NCI-H226 (cell line): ENCODE data around the gene WBP1.
A peak's percentile ranks its signal among the peaks of the same experiment; 100 is the strongest.

Source experiments
- DNase-seq: peaks from one replicate; pipeline ENCODE4 v3.0.0-alpha.2; 2015

The WBP1 gene

DNA sequence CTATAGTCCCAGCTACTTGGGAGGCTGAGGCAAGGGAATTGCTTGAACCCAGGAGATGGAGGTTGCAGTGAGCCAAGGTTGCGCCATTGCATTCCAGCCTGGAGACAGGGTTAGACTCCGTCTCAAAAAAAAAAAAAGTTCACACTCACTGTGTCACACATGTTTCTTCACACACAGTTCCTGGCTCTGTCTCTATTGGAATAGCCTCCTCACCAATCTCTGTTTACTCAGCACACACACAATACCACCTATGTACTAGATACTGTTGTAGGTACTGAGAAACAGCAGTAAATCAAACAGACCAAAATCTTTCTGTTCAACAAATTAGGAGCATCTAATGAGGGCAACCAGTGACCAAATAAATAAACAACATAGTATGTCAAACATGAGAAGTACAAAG is 27.9 kb downstream of the WBP1 start:
- DNase-seq: no peak

DNA sequence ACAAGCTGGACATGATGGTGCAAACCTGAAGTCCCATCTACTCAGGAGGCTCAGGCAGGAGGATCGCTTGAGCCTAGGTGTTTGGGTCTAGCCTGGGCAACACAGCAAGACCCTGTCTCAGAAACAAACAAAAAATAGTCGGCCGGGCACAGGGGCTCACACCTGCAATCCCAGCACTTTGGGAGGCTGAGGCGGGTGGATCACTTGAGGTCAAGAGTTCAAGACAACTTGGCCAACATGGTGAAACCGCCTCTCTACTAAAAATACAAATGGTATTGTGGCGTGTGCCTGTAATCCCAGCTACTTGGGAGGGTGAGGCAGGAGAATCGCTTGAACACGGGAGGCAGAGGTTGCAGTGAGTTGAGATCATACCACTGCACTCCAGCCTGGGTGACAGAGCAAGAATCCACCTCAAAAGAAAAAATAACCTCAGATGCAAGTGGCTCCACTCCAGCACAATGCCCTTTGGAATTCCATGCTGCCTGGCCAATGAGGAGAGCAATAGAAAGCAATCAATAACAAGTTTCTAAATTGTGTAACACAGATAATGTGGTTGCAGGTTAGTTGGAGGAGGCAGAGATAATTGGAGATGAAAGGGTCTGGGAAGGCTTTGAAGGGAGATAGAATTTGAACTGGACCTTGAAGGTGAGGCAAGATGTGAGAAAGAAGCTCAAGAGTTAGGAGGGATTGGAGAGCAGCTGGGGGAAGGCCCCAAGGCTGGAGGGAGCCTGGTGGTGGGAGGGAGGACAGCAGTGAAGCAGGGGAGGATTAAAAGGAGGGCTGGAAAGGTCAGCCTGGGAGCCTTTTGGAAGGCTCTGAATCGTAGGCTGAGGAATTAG is 30.6 kb downstream of the WBP1 start:
- no peak for DNase-seq

DNA sequence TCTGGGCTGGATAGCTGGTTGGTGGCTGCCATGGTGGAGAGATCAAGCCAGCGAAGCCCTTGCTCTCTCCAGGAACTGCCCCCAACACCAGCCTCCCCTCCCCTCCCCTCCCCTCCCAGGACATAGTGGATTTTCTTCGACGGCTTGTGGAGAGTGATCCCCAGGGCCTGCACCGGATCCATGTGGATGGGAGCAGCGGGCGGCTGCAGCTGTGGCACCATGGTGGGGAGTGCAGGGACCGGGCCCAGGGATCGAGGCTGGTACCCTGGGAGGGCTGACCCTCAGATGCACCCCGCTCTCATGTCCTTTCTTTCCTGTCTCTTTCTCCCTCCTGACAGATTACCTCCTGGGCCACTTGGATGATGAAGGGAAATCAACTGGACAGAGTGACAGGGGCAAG is 31.7 kb downstream of the WBP1 start:
- no peak for DNase-seq

DNA sequence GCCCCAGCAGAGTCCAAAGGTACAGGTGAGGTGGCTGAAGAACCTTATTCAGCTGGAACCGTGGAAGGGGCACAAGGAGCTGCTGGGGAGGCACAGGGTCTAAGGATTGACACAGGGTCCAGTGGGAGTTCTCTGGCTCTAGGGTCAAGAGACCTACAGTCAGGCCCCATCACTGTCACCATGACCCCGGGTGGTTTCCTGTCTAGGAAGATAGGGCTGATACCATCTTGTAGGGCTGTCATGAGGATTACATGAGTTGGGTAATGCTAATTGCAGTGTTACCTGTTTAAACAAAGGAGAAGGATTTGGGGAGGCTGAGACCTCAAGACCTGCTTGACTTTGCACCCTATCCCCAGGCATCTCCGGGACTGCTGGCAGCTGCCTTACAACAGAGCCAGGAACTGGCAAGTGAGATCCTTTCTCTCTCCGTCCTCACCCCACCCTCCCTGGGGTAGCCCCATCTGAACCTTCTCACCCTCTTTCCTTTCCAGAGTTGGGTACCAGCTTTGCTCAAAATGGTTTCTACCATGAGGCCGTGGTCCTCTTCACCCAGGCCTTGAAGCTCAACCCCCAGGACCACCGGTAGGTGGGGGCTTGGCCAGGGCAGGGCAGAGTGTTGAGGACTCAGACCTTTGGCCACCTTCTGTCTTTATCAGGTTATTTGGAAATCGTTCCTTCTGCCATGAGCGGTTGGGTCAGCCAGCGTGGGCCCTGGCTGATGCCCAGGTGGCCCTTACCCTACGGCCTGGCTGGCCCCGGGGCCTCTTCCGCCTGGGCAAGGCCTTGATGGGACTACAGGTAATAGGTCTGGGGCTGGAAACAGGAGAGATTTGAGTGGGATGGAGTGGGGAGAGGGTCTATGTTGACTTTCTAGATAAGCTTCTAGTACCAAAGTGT is 33.7 kb downstream of the WBP1 start:
- no peak for DNase-seq

DNA sequence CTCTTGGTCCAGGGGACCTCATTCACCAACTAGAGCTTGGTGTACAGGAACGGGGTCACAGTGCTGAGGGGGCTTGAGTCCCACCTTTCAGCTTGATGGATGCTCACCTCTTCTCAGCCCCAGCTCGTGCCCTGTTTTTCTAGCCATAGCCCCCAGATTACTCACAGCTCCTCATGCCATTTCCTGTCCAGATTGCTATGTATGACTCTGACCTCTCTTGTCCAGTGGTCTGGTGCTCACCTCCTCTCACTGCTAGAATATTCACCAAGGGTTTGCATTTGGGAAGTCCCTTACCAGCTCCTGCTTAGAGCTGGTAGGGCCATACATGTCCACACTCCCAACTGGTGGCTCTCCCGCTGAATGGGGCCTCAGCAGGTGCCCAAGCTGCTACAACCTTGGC is 35.3 kb downstream of the WBP1 start:
- peak; percentile 41 for DNase-seq

DNA sequence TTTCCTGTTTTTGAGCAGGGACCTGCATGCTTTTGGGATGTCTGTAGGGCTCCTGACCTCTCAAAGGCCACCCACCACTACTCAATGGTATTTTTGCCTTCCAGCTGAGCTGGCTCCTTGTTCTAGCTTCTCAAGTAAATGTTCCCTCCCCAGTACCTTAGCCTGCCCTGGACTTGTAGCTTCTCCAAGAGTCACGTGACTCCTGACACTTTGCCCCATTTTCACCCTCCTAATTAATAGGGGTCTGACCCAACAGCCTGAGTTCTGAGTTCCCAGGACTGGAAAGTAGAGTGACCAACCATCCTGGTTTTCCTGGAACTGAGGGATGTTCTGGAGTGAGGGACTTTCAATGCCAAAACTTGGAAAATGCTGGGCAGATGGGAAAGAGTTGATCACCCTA is 37.2 kb downstream of the WBP1 start:
- DNase-seq: no peak

DNA sequence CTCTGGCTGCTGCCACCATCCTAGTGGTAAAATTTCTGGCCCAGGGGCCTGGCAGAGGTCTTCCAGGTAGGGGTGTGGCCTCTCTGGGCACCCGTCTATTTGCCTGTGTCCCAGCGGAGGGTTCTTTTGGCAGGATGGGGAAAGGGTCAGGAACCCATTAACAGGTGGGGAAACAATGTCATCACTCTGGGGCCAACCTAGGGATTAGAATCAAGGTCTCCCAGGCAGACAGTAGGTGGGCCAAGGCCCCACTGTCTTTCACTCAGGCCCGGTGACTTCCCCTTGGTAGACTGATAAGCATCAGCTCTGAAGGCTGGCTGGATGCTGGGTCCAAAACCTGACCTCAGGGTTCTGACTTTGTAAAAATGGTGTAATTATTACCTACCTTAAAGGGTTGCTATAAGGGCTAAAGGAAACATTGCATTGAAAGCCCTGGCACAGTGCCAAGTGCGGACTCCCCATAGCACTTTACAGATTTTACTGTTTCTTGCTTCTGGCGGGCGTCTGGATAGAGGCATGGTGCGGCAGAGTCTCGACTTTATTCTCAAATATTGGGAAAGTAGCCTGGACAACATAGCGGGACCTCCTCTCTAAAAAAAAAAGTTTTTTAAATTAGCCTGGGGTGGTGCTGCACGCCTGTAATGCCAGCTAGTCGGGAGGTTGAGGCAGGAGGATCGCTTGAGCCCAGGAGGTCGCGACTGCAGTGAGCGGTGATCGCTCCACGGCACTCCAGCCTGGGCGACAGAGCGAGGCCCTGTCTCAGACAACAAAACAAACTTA is 38.9 kb downstream of the WBP1 start:
- DNase-seq: no peak

DNA sequence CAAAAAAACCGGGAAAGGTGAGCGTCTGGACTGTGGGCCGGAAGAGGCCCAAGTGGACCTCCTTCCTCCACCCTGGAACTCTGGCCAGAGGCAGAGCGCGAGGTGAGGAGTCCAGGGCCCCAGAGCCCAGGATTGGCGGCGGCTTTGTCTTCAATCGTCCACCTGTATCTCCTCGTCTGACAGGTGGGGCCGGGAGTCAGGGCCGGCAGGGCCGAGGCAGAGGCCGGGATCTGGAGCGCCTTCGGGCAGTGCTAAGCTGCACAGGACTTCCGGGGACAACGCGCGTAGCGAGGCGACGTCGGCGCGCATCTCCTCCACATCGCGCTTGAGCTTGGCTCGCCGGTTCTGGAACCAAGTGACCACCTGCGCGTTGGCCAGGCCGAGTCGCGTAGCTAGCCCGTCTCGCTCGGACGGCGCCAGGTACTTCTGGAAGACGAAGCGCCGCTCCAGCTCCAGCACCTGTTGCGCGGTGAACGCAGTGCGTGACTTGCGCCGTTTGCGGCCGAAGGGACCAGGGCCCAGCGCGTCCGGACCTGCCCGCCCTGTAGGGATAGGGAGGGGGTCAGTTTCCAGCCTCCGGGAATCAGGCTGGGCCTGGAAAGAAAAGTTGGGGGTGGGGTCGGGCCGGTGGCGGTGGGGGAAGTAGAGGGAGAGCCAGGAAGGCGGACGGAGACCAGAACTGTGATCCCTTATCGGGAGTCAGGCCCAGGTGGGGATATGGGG is 39.7 kb downstream of the WBP1 start:
- DNase-seq: no peak

DNA sequence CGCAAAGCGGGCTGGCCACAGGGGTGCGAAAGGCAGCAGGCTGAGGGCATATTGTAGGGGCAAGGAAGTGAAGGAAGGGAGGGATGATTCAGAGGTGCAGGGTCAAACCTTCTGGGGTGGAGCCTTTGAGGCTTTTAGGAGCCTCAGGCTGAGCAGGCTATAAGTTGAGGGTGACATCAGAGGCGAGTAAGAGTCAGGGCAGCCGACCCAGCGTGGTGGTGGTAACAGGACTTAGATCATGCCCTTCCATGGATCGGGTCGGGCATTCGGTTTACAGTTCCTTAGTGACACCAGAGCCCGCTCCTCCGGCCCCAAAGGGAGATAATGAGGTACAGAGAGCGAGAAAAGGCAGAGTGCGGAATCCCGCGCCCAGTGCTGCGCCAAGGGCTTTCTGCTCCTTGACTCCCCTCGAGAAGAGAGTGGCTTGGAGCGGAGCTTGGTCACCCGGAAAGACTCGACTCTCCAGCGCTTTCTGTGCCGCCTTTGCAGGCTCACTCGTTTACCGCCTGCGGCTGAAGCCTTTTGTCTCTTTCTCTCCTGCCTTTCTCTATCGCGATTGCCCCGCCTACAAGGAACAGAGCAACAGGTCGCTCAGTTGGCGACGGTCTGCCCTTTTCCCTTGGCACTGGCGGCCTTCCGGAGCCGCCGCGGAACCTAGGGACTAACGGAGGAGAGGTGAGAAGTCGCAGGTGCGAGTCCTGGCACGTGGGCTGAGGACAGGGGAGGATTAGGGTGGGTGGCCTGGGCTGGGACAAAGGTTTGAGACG is 40.4 kb downstream of the WBP1 start:
- no peak for DNase-seq

DNA sequence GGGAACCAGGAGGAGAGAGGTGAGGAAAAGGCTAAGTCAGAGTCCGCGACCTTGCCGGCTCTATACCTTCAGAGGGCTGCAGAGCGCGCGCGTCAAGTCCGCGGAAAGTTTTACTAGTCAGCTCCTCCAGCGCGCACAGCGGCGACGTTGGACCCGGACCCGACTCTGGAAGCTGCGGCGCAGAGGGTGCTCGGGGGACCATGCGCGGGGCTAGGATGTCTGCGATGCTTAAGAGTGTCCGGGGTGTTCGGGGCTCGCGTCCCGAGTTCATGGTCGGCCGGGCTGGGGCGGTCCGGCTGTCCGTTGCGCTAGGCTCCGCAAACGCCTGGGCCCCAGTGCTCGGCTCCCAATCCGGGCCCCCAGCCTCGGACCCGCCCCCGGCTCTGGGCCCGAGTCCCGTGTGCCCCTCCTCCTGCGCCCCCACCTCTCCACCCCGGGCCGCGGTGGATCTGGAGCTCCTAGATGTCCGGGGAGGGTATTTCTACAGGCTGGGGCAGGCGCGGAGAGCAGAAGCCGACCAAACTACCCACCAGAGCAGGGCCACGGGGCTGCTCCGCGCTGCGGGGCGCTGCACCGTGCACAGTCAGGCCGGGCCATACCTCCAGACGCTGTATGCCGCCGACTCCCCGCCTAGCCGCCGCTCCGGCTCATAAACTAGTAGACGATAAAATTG is 41.2 kb downstream of the WBP1 start, which contains the start of gene LBX2:
Gene LBX2, minus strand, starts transcription at position 337 of the 673 bp plus-strand sequence. Its CDS starts 66 bp downstream, at position 271.
- DNase-seq: no peak

DNA sequence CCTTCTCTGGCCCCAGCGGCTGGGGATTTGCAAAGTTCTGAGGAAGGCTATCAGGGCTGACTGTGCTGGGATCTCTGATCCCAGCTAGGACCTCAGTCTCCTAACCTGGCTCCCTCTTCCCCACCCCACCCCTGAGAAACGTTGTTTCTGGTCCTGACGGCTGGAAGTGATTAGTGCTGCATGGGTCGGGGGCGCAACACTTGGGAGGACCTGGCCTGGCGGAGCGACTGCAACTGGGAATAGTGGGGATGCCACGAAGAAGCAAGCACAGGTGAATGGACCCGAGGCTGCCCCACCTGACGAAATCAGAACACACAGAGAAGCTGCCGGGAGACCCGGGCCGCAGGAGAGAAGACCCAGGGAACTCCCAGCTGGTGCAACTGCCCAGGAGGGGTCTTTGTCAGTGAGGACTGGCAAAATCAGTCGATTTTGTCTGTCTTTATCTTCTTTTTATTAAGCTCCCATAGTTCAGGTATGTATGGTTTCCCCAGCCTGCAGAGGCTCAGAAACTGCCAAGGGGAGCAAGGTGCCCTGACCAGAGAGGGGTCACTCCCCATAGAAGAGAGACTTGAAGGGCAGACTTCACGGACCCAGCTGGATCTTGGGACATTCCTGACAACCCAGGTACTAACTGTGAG is 41.8 kb downstream of the WBP1 start:
- DNase-seq: no peak

DNA sequence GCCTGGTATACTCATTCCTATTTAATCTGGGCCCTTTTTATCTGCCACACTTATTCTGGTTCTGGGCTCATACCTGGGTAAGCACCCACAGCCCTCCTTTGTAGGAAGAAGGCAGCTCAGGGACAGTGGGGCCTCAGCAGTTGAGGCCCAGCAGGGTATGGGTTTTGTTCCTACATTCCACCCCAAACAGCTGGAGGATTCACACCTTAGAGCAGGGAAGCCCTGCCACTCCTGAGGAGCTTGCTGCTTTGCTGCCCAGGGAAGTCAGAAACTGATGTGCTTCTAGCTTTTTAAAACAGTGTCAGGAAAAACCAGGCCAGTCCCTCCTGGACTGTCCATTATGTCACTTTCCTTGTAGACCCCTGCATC is 42.3 kb downstream of the WBP1 start:
- DNase-seq: no peak

DNA sequence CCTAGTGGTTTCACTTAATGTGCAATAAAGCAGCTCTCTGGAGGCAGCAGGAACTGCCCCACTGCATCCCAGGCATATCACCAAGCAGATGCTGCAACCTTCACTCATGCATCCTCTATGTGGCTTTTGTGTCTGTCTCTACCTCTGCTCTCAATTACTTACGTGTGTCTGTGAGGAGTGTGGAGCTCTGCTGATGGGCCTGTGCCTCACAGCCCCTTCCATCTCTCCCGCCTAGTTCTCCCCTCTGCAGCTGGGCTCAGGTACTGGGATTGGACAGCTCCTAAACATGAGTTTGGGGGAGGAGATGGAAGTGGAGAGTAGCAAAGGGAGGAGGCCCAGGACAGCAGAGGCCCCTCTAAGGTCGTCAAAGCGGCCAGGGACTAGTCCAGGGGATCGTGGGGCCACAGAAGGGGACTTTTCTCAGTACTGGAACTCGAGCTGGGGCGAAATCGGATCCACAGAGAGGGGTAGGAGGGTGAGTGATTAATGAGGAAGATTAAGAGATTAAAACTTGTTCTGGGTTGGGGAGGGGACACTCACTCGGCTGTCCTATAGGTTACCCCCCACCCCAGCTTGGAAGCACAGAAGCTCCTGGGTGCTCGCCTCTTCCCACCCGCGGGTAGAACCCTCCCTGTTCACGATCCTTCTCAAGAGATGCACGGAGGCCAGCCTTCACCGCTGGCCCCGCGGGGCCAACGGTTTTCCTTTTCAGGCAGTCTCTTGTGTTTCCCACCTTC is 43.3 kb downstream of the WBP1 start:
- DNase-seq: no peak

DNA sequence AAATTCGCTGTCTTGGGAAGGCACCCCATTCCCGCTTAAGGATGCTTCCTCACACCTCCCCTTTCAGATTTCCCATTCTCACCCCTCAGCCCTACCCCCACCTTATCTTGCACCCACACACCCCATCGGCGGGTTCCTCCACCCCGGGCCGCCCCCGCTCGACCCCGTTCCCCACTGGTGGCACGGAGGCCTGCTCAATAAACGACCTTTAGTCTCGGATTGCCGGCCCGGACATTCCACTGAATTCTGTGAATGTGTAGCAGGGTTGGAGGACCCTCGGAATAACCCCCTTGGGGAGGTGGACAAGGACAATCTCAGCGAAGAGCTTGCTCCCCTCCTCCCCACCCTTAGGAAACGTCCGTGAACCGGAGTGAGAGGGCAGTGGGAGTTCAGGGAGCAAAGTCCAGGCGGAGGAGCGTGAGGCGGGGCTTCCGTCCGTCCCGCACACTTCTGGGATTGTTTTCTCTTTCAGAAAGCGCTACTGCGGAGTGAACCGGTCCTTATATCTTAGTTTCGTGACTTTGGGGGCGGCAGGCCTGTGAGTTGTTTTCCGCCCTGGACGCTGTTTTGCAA is 44.0 kb downstream of the WBP1 start:
- no peak for DNase-seq

DNA sequence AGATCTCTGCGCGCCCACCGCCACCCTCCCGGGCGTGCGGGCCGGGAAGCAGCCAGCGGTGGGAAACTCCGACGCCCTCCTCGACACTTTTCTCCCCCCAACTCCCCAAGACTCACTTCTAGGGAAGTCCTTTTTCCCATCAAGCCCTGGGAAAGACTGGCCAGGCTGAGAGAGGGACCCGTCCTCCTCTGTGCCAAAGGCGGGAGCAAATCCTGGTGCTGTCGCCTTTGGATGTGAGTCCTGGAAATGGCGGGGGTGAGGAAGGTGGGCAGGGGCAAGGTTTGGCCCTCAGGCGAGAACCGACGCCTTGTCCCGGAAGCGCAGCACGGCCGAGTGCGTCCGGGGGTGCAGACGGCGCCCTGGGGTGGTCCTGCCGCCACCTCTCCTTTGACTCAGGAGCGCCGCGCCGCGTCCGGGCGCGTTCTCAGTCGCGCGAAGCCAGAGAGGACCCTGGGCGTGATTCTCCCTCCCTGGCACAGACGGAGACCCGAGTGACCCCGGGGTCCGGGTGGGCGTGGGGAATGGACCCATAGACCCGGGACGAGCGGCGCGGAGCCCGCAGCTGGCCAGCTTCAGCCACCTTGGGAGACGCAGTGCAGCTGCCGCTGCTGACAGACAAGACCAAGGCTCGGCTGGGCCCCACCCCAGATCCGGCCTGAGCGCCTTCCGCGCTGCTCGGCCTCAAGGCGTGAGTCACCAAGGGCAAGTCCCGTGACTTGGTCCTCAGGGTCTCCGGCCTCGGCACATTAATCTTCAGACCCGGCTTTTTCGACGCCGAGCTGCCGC is 44.7 kb downstream of the WBP1 start:
- DNase-seq: peak; percentile 87

DNA sequence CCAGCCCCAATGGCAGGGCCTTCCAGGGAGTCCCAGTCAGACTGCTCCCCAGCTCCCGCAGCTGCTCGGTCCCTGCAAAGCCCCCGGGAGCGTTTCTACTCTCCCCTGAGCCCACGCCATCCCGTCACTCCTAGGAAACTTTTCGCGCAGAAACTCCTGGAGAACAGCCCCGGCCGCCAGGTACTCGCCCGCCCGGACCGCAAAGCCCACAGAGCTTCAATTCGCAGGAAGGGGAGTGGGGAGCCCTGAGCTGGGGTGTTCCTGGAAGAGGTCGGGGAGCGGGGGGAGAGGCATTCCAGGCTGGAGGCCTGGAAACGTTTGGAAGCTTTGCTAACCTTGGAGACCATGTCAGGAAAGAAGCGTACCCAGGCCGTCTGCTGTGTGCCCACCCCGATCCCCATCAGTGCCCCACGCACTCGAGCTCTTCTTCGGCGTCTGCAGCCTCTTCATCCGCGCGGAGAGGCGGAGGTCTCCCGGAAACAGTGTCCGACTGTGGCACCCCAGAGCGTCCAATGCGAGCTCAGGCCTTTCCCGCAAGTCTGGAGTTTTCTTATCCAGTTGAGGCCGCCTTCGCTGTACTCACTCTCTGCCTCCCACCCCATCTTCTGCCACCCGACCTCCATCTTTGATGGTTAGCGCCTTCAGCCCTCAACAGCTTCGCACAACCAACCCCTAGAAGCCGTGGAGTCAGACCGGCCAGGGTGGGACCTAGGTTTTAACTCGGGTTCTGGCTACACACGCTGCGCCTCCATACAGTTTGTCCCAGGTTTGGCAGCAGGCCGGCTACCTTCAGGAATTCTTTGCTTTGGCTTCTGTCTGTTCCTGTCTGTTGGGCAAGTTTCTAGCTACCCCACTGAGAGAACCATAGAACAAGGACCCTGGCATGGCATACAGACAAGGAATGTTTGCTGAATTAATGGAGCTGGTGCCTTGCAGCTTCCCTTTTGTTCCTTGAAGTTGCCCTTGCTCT is 45.6 kb downstream of the WBP1 start:
- no peak for DNase-seq

DNA sequence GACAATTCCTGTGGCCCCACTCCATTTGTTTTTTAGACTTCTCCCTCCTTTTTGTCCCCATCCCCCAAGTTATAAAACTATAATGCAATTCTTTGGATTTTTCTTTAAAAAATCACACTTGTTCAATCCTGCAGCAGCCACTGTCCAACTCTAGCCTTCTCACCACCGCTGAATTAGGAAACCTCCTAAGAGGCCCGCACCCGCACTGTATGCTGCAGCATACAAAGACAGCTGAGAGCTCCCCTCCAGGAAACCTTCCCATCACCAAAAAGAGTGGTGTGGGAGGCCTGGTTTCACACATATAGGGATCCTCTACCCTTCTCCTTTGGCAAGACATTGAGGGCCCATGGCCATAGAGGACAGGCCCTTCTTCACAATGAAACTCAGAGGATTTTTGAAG is 46.4 kb downstream of the WBP1 start:
- no peak for DNase-seq
